Left lung (tissue), 10 donors: ENCODE measurements around the gene SH3RF1. TPM values are rescaled to one million over a fixed set of nuclear protein-coding genes. Genes with fewer than 3 reads are reported as not detected.

Experiments used
- ATAC-seq: fragments of 200-7000 bp; cut with Tn5 transposase; one replicate; pipeline ENCODE4 v1.9.1; 2020; ENCODE audit warnings: moderate library complexity
- DNase-seq, 4 donors: peaks; one replicate each; pipeline ENCODE4 v3.0.0-alpha.2; 2013 to 2020
- H3K27ac ChIP-seq, 2 donors: fragments of 200-600 bp; sonication (generic) in 1 of 2; one replicate each; pipeline versions ENCODE4 v1.5.0 to v1.8.0; 2020 to 2021
- H3K27me3 ChIP-seq, 2 donors: fragments of 200-600 bp; sonication (generic) in 1 of 2; one replicate each; pipeline versions ENCODE4 v1.5.0 to v1.8.0; 2020 to 2021
- H3K36me3 ChIP-seq, 2 donors: fragments of 200-600 bp; sonication (generic) in 1 of 2; one replicate each; pipeline versions ENCODE4 v1.5.0 to v1.8.0; 2020 to 2021
- H3K4me1 ChIP-seq, 2 donors: fragments of 200-600 bp; one replicate each; pipeline ENCODE4 v1.8.0; 2021
- H3K4me3 ChIP-seq, 2 donors: fragments of 200-600 bp; sonication (generic) in 1 of 2; one replicate each; pipeline versions ENCODE4 v1.5.0 to v1.8.0; 2020 to 2021; ENCODE audit warnings: mild to moderate bottlenecking in 1 of 2
- H3K9me3 ChIP-seq, 2 donors: fragments of 200-600 bp; sonication (generic) in 1 of 2; one replicate each; pipeline versions ENCODE4 v1.5.0 to v1.8.0; 2020 to 2021
- CTCF ChIP-seq, 2 donors: fragments of 200-600 bp; sonication (generic) in 1 of 2; IDR thresholded peaks; one replicate each; pipeline versions ENCODE4 v1.5.0 to v1.8.0; 2021; ENCODE audit warnings: antibody characterized with exemption in 2 of 2
- intact Hi-C, 2 donors: fragments of 100-400 bp; cut with DNase I; formaldehyde crosslinking; loops; one replicate each; pipeline versions ENCODE4 v1.11.2 to v1.14.2; 2022
- polyA plus RNA-seq, 6 donors: library from polyadenylated mRNA; unstranded; fragments of 120-200 nt; gene quantifications; one replicate each; pipeline ENCODE4 v1.2.1, GENCODE V29; 2013; ENCODE audit not compliant: insufficient read length in 6 of 6
- total RNA-seq, 2 donors: library from RNA; stranded (reverse); fragmentation: NEBNext Ultra II Directional; extraction: Animal tissue kit (Norgen Biotek cat#: 25700); gene quantifications; one replicate each; pipeline ENCODE4 v1.2.1, GENCODE V29; 2021
- donor health status: DM: no; HTN: yes; CAD: no.
- donor health status: DM: no; HTN: no; CAD: no.

The SH3RF1 gene
- total and polyA plus RNA-seq, 8 donors = 18.9 to 39.4 (median 20.8) TPM

GRCh38 chr4:169052594-169052945, 218.2 kb downstream of the SH3RF1 start:
- H3K4me1 ChIP-seq = peaks cover 0 to 5% of the 10 kb centered on the region in 2 donors
- no peaks in the 10 kb centered on the region for H3K27me3 ChIP-seq
- intact Hi-C loops = no loop called here
- H3K27ac ChIP-seq = no peak overlapping the region
- no peak for TF ChIP-seq CTCF (IDR thresholded peaks at IDR 0.05)
- no peaks in the 10 kb centered on the region for H3K9me3 ChIP-seq
- no peak overlapping the region for H3K4me3 ChIP-seq
- DNase-seq = no peak
- no peak for ATAC-seq
- no peaks in the 10 kb centered on the region for H3K36me3 ChIP-seq

- ATAC-seq (peak; percentile 76), DNase-seq (no peak)
- no peaks in the 10 kb centered on the region for H3K9me3 ChIP-seq
- intact Hi-C loops = no loop called here
- H3K4me3 ChIP-seq = no peak overlapping the region
- no peaks in the 10 kb centered on the region for H3K27me3 ChIP-seq
- peaks cover 0 to 5% of the 10 kb centered on the region in 2 donors for H3K4me1 ChIP-seq
- no peaks in the 10 kb centered on the region for H3K36me3 ChIP-seq
- H3K27ac ChIP-seq = no peak overlapping the region
- TF ChIP-seq CTCF (IDR thresholded peaks at IDR 0.05) = no peak
Measured at GRCh38 chr4:169051761-169052593, 218.8 kb downstream of the SH3RF1 start.

GRCh38 chr4:169050881-169051760, 219.6 kb downstream of the SH3RF1 start:
- Histone ChIP-seq H3K27ac (peak overlapping the region in 1 of 2 donors; percentile 25), H3K9me3 (no peaks in the 10 kb centered on the region), H3K4me3 (no peak overlapping the region), H3K4me1 (peaks cover 0 to 5% of the 10 kb centered on the region in 2 donors), H3K27me3 (no peaks in the 10 kb centered on the region), H3K36me3 (no peaks in the 10 kb centered on the region)
- ATAC-seq = no peak
- no peak for TF ChIP-seq CTCF (IDR thresholded peaks at IDR 0.05)
- intact Hi-C loops = no loop called here
- no peak for DNase-seq

- no peak for ATAC-seq
- intact Hi-C loops = no loop called here
- Histone ChIP-seq H3K27me3 (no peaks in the 10 kb centered on the region), H3K4me3 (no peak overlapping the region), H3K4me1 (peaks cover 0 to 5% of the 10 kb centered on the region in 2 donors), H3K27ac (no peak overlapping the region), H3K36me3 (no peaks in the 10 kb centered on the region), H3K9me3 (no peaks in the 10 kb centered on the region)
- DNase-seq = no peak
- no peak for TF ChIP-seq CTCF (IDR thresholded peaks at IDR 0.05)
Measured at GRCh38 chr4:169050284-169050683, 220.5 kb downstream of the SH3RF1 start.

DNA sequence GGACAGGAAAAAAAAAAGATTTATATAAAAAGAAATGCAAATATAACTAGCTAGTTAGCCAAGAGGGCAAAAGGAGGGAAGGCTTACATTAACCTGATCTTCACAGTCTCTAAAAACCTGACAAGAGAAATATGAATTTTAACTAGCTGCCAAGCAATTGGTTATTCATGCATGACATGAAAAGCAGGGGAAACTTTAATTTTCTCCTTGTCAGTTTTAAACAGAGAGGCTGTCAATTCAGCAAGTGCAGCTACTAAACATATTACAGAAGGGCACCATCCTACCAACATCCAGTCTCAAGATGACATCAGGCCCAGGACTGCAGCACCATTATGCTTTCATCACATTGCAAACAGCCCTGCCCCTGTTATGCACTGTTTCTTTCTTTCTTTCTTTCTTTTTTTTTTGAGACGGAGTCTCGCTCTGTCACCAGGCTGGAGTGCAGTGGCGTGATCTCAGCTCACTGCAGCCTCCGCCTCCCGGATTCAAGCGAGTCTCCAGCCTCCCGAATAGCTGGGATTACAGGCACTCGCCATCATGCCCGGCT, 221.8 kb downstream of the SH3RF1 start:
- DNase-seq = no peak
- peaks cover 0 to 5% of the 10 kb centered on the region in 2 donors for H3K4me1 ChIP-seq

More for the DNA sequence above, 221.8 kb downstream of the SH3RF1 start:
- Histone ChIP-seq H3K36me3 (no peaks in the 10 kb centered on the region), H3K27ac (no peak overlapping the region), H3K27me3 (no peaks in the 10 kb centered on the region), H3K4me3 (no peak overlapping the region), H3K9me3 (no peaks in the 10 kb centered on the region)
- TF ChIP-seq CTCF (IDR thresholded peaks at IDR 0.05) = no peak
- intact Hi-C loops = no loop called here
- ATAC-seq = no peak
